ENCODE measurements around the gene NTN4. TPM values are rescaled to one million over a fixed set of nuclear protein-coding genes. Genes with fewer than 3 reads are reported as not detected.

The NTN4 gene
- total RNA-seq, 1 experiment from 2014 or later, result not detected

GRCh38 chr12:95648990-95649791 is 141.4 kb downstream of the NTN4 start:
- H3K36me3 ChIP-seq (ENCODE audit: insufficient read depth, low read length), result no peaks in the 10 kb centered on the region
- no peaks in the 10 kb centered on the region for H3K4me1 ChIP-seq (ENCODE audit: low read length)
- H3K9me2 ChIP-seq (replicated peaks; ENCODE audit: insufficient read depth, low read length), result no peaks in the 10 kb centered on the region
- H3K9ac ChIP-seq (ENCODE audit: low read length), result no peak overlapping the region
- no peak for DNase-seq
- H3K79me2 ChIP-seq (ENCODE audit: low read length), result no peaks in the 10 kb centered on the region
- no peaks in the 10 kb centered on the region for H3K27me3 ChIP-seq (ENCODE audit: low read length)
- H3K4me2 ChIP-seq (ENCODE audit: low read depth, low read length, poor library complexity, severe bottlenecking), result no peak overlapping the region
- H3K4me3 ChIP-seq (ENCODE audit: low read length), result no peak overlapping the region
- no peak overlapping the region for H2AFZ ChIP-seq (ENCODE audit: low read length)
- no peaks in the 10 kb centered on the region for H3K9me3 ChIP-seq (ENCODE audit: low read length)
- H4K20me1 ChIP-seq (ENCODE audit: insufficient read depth, low read depth, low read length), result no peaks in the 10 kb centered on the region
- H3K27ac ChIP-seq (ENCODE audit: low read length), result no peak overlapping the region

- no peak overlapping the region for H2AFZ ChIP-seq (ENCODE audit: low read length)
- no peaks in the 10 kb centered on the region for H3K4me1 ChIP-seq (ENCODE audit: low read length)
- no peak overlapping the region for H3K9ac ChIP-seq (ENCODE audit: low read length)
Measured at GRCh38 chr12:95646781-95647190, 143.8 kb downstream of the NTN4 start.

GRCh38 chr12:95643256-95643655 is 147.3 kb downstream of the NTN4 start:
- no peaks in the 10 kb centered on the region for H3K79me2 ChIP-seq (ENCODE audit: low read length)
- no peaks in the 10 kb centered on the region for H4K20me1 ChIP-seq (ENCODE audit: insufficient read depth, low read depth, low read length)
- no peak overlapping the region for H3K9ac ChIP-seq (ENCODE audit: low read length)
- no peak for DNase-seq
- H3K27me3 ChIP-seq (ENCODE audit: low read length), result no peaks in the 10 kb centered on the region
- H3K9me3 ChIP-seq (ENCODE audit: low read length), result no peaks in the 10 kb centered on the region
- H3K9me2 ChIP-seq (replicated peaks; ENCODE audit: insufficient read depth, low read length), result no peaks in the 10 kb centered on the region
- no peaks in the 10 kb centered on the region for H3K36me3 ChIP-seq (ENCODE audit: insufficient read depth, low read length)
- H3K27ac ChIP-seq (ENCODE audit: low read length), result no peak overlapping the region
- no peaks in the 10 kb centered on the region for H3K4me1 ChIP-seq (ENCODE audit: low read length)
- no peak overlapping the region for H2AFZ ChIP-seq (ENCODE audit: low read length)
- no peak overlapping the region for H3K4me3 ChIP-seq (ENCODE audit: low read length)
- no peak overlapping the region for H3K4me2 ChIP-seq (ENCODE audit: low read depth, low read length, poor library complexity, severe bottlenecking)

More at GRCh38 chr12:95646781-95647190, 143.8 kb downstream of the NTN4 start:
- H3K9me3 ChIP-seq (ENCODE audit: low read length), result no peaks in the 10 kb centered on the region
- no peaks in the 10 kb centered on the region for H3K79me2 ChIP-seq (ENCODE audit: low read length)
- no peak overlapping the region for H3K4me2 ChIP-seq (ENCODE audit: low read depth, low read length, poor library complexity, severe bottlenecking)
- no peaks in the 10 kb centered on the region for H3K27me3 ChIP-seq (ENCODE audit: low read length)
- H3K9me2 ChIP-seq (replicated peaks; ENCODE audit: insufficient read depth, low read length), result no peaks in the 10 kb centered on the region
- no peaks in the 10 kb centered on the region for H3K36me3 ChIP-seq (ENCODE audit: insufficient read depth, low read length)
- H3K4me3 ChIP-seq (ENCODE audit: low read length), result no peak overlapping the region
- no peak overlapping the region for H3K27ac ChIP-seq (ENCODE audit: low read length)
- DNase-seq, result no peak
- H4K20me1 ChIP-seq (ENCODE audit: insufficient read depth, low read depth, low read length), result no peaks in the 10 kb centered on the region

- Histone ChIP-seq H4K20me1 (ENCODE audit: insufficient read depth, low read depth, low read length) (no peaks in the 10 kb centered on the region), H3K9ac (ENCODE audit: low read length) (no peak overlapping the region), H3K4me2 (ENCODE audit: low read depth, low read length, poor library complexity, severe bottlenecking) (no peak overlapping the region), H3K27me3 (ENCODE audit: low read length) (no peaks in the 10 kb centered on the region), H3K79me2 (ENCODE audit: low read length) (no peaks in the 10 kb centered on the region), H3K4me3 (ENCODE audit: low read length) (no peak overlapping the region), H3K27ac (ENCODE audit: low read length) (no peak overlapping the region), H3K9me3 (ENCODE audit: low read length) (no peaks in the 10 kb centered on the region), H3K36me3 (ENCODE audit: insufficient read depth, low read length) (no peaks in the 10 kb centered on the region), H2AFZ (ENCODE audit: low read length) (no peak overlapping the region), H3K4me1 (ENCODE audit: low read length) (no peaks in the 10 kb centered on the region), H3K9me2 (replicated peaks; ENCODE audit: insufficient read depth, low read length) (no peaks in the 10 kb centered on the region)
- no peak for DNase-seq
Measured at GRCh38 chr12:95642583-95642982, 148.0 kb downstream of the NTN4 start.

- Histone ChIP-seq H2AFZ (ENCODE audit: low read length) (no peak overlapping the region), H3K4me3 (ENCODE audit: low read length) (no peak overlapping the region), H3K9me3 (ENCODE audit: low read length) (no peaks in the 10 kb centered on the region), H4K20me1 (ENCODE audit: insufficient read depth, low read depth, low read length) (no peaks in the 10 kb centered on the region), H3K27me3 (ENCODE audit: low read length) (no peaks in the 10 kb centered on the region), H3K79me2 (ENCODE audit: low read length) (no peaks in the 10 kb centered on the region), H3K9me2 (replicated peaks; ENCODE audit: insufficient read depth, low read length) (no peaks in the 10 kb centered on the region), H3K27ac (ENCODE audit: low read length) (no peak overlapping the region), H3K9ac (ENCODE audit: low read length) (no peak overlapping the region), H3K4me2 (ENCODE audit: low read depth, low read length, poor library complexity, severe bottlenecking) (no peak overlapping the region), H3K36me3 (ENCODE audit: insufficient read depth, low read length) (no peaks in the 10 kb centered on the region), H3K4me1 (ENCODE audit: low read length) (no peaks in the 10 kb centered on the region)
- DNase-seq, result no peak
Measured at GRCh38 chr12:95641299-95641952, 149.1 kb downstream of the NTN4 start.

- Histone ChIP-seq H3K9me3 (ENCODE audit: low read length) (no peaks in the 10 kb centered on the region), H3K4me2 (ENCODE audit: low read depth, low read length, poor library complexity, severe bottlenecking) (no peak overlapping the region), H2AFZ (ENCODE audit: low read length) (no peak overlapping the region), H3K79me2 (ENCODE audit: low read length) (no peaks in the 10 kb centered on the region), H3K4me3 (ENCODE audit: low read length) (no peak overlapping the region), H3K9ac (ENCODE audit: low read length) (no peak overlapping the region), H4K20me1 (ENCODE audit: insufficient read depth, low read depth, low read length) (no peaks in the 10 kb centered on the region), H3K27ac (ENCODE audit: low read length) (no peak overlapping the region), H3K9me2 (replicated peaks; ENCODE audit: insufficient read depth, low read length) (no peaks in the 10 kb centered on the region), H3K36me3 (ENCODE audit: insufficient read depth, low read length) (no peaks in the 10 kb centered on the region), H3K27me3 (ENCODE audit: low read length) (no peaks in the 10 kb centered on the region), H3K4me1 (ENCODE audit: low read length) (no peaks in the 10 kb centered on the region)
- DNase-seq, result no peak
Measured at GRCh38 chr12:95640516-95640915, 150.0 kb downstream of the NTN4 start.

- no peaks in the 10 kb centered on the region for H3K9me2 ChIP-seq (replicated peaks; ENCODE audit: insufficient read depth, low read length)
- H3K27me3 ChIP-seq (ENCODE audit: low read length), result no peaks in the 10 kb centered on the region
- H3K27ac ChIP-seq (ENCODE audit: low read length), result no peak overlapping the region
- no peaks in the 10 kb centered on the region for H4K20me1 ChIP-seq (ENCODE audit: insufficient read depth, low read depth, low read length)
- H3K79me2 ChIP-seq (ENCODE audit: low read length), result no peaks in the 10 kb centered on the region
- H2AFZ ChIP-seq (ENCODE audit: low read length), result no peak overlapping the region
- DNase-seq, result no peak
- no peaks in the 10 kb centered on the region for H3K36me3 ChIP-seq (ENCODE audit: insufficient read depth, low read length)
- no peaks in the 10 kb centered on the region for H3K9me3 ChIP-seq (ENCODE audit: low read length)
- H3K9ac ChIP-seq (ENCODE audit: low read length), result no peak overlapping the region
- H3K4me1 ChIP-seq (ENCODE audit: low read length), result no peaks in the 10 kb centered on the region
- no peak overlapping the region for H3K4me3 ChIP-seq (ENCODE audit: low read length)
- H3K4me2 ChIP-seq (ENCODE audit: low read depth, low read length, poor library complexity, severe bottlenecking), result no peak overlapping the region
Measured at GRCh38 chr12:95637471-95638155, 153.0 kb downstream of the NTN4 start.

GRCh38 chr12:95637010-95637409 is 153.6 kb downstream of the NTN4 start:
- no peaks in the 10 kb centered on the region for H3K9me2 ChIP-seq (replicated peaks; ENCODE audit: insufficient read depth, low read length)
- H3K4me3 ChIP-seq (ENCODE audit: low read length), result no peak overlapping the region
- H3K79me2 ChIP-seq (ENCODE audit: low read length), result no peaks in the 10 kb centered on the region
- no peak overlapping the region for H3K27ac ChIP-seq (ENCODE audit: low read length)
- H3K27me3 ChIP-seq (ENCODE audit: low read length), result no peaks in the 10 kb centered on the region
- no peak overlapping the region for H3K9ac ChIP-seq (ENCODE audit: low read length)
- DNase-seq, result no peak
- no peaks in the 10 kb centered on the region for H4K20me1 ChIP-seq (ENCODE audit: insufficient read depth, low read depth, low read length)
- no peak overlapping the region for H2AFZ ChIP-seq (ENCODE audit: low read length)
- no peaks in the 10 kb centered on the region for H3K4me1 ChIP-seq (ENCODE audit: low read length)
- no peaks in the 10 kb centered on the region for H3K9me3 ChIP-seq (ENCODE audit: low read length)
- no peak overlapping the region for H3K4me2 ChIP-seq (ENCODE audit: low read depth, low read length, poor library complexity, severe bottlenecking)
- H3K36me3 ChIP-seq (ENCODE audit: insufficient read depth, low read length), result no peaks in the 10 kb centered on the region

Data from Karpas-422 (cell line).